Measurements from ENCODE around the gene FHDC1.

Gene FHDC1

GRCh38 chr4:152956147-152956546 lies 20.0 kb downstream of the FHDC1 start:
- DNase-seq (ENCODE audit: extremely low read depth, low read depth) = no peak
- TF ChIP-seq CTCF (IDR thresholded peaks at IDR 0.05; ENCODE audit: low read depth, low read length, missing control alignments) = no peak

GRCh38 chr4:152956650-152957436 lies 20.7 kb downstream of the FHDC1 start:
- no peak for TF ChIP-seq CTCF (IDR thresholded peaks at IDR 0.05; ENCODE audit: low read depth, low read length, missing control alignments)
- H3K4me3 ChIP-seq (replicated peaks; ENCODE audit: low read depth, low read length) = no peak overlapping the region
- no peak for DNase-seq (ENCODE audit: extremely low read depth, low read depth)

More at GRCh38 chr4:152956147-152956546, 20.0 kb downstream of the FHDC1 start:
- H3K4me3 ChIP-seq (replicated peaks; ENCODE audit: low read depth, low read length) = no peak overlapping the region

- no peak for TF ChIP-seq CTCF (IDR thresholded peaks at IDR 0.05; ENCODE audit: low read depth, low read length, missing control alignments)
- no peak overlapping the region for H3K4me3 ChIP-seq (replicated peaks; ENCODE audit: low read depth, low read length)
- DNase-seq (ENCODE audit: extremely low read depth, low read depth) = no peak
Measured at GRCh38 chr4:152957437-152958171, 21.5 kb downstream of the FHDC1 start.

- DNase-seq (ENCODE audit: extremely low read depth, low read depth) = no peak
- no peak for TF ChIP-seq CTCF (IDR thresholded peaks at IDR 0.05; ENCODE audit: low read depth, low read length, missing control alignments)
- H3K4me3 ChIP-seq (replicated peaks; ENCODE audit: low read depth, low read length) = no peak overlapping the region
Measured at GRCh38 chr4:152959080-152959479, 23.0 kb downstream of the FHDC1 start.

GRCh38 chr4:152960082-152960481 lies 24.0 kb downstream of the FHDC1 start:
- TF ChIP-seq CTCF (IDR thresholded peaks at IDR 0.05; ENCODE audit: low read depth, low read length, missing control alignments) = no peak
- no peak for DNase-seq (ENCODE audit: extremely low read depth, low read depth)
- H3K4me3 ChIP-seq (replicated peaks; ENCODE audit: low read depth, low read length) = no peak overlapping the region

- H3K4me3 ChIP-seq (replicated peaks; ENCODE audit: low read depth, low read length) = no peak overlapping the region
- no peak for DNase-seq (ENCODE audit: extremely low read depth, low read depth)
Measured at GRCh38 chr4:152961014-152961772, 25.1 kb downstream of the FHDC1 start.

More at GRCh38 chr4:152961014-152961772, 25.1 kb downstream of the FHDC1 start:
- no peak for TF ChIP-seq CTCF (IDR thresholded peaks at IDR 0.05; ENCODE audit: low read depth, low read length, missing control alignments)

Measured in HFF-Myc (cell line).